ENCODE results near the gene PAQR9.

The PAQR9 gene

DNA sequence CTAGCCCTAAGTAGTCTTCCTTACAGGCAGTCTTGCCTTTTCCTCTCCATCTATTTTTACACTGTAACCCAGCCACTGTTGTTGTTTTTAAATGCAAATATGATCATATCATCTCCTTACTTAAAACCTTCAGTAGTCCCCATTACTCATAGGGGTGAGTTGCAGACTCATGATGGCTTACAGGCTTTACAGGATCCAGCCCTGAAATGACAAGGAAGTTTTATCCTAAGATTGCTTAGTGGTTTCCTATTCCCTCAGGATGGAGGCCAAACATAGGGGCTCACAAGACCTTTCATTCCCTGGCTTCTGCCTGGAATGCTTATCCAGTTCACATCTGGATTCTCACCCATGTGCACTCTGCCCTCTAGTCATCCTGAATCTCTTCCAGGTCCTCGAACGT is 46.9 kb downstream of the PAQR9 start:
- Mint-ChIP-seq H3K27me3 (peaks cover 15% of the 10 kb centered on the region), H3K9me3 (no peaks in the 10 kb centered on the region), H3K4me3 (no peak overlapping the region), H3K27ac (ENCODE audit: low read depth) (no peak overlapping the region), H3K4me1 (peaks cover 4% of the 10 kb centered on the region), H3K36me3 (ENCODE audit: insufficient read depth) (no peaks in the 10 kb centered on the region)
- DNase-seq (ENCODE audit: low spot score in 2 of 2), result no peak
- ATAC-seq (replicated peaks; ENCODE audit: extremely low read depth, poor library complexity, severe bottlenecking), result no peak

DNA sequence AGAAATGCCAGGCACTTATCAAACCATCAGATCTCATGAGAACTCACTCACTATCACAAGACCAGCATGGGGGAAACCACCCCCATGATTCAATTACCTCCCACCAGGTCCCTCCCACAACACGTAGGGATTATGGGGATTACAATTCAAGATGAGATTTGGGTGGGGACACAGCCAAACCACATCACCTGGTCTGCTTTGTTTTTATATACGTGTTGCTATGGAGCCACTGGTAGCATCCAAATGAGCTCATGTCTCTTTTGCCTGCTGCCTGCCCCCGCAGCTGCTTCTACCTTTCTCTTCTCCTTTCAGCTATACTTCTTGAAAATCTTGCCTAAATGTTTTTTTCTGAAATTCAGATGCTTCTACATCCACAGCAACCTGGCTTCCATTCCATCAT is 47.8 kb downstream of the PAQR9 start:
- ATAC-seq (replicated peaks; ENCODE audit: extremely low read depth, poor library complexity, severe bottlenecking), result no peak
- no peak overlapping the region for H3K4me3 Mint-ChIP-seq

DNA sequence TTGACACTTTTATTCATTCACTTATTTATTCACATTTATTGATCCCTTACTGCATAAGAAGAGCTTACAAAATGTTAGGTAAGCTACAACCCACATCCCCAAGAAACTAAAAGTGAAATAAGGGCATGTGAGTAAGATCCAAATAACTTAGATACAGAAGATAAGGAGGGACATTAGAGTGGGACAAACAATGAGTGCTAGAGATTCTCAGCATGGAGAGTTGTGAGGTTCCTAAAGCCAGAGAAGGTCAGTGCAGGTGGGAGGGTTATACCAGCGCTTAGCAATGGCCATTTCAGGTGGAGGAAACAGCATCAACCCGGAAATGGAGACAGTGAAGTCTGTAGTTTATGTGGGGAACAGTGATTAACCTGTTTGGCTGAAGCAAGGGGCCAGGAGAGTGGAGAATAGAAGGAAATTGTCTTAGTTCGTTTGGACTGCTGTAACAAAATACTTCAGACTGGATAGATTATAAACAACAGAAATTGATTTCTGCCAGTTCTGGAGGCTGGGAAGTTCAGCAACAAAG is 49.1 kb downstream of the PAQR9 start:
- Mint-ChIP-seq H3K4me3 (no peak overlapping the region), H3K36me3 (ENCODE audit: insufficient read depth) (no peaks in the 10 kb centered on the region), H3K4me1 (peaks cover 4% of the 10 kb centered on the region), H3K27ac (ENCODE audit: low read depth) (no peak overlapping the region), H3K9me3 (no peaks in the 10 kb centered on the region), H3K27me3 (peaks cover 34% of the 10 kb centered on the region)
- no peak for ATAC-seq (replicated peaks; ENCODE audit: extremely low read depth, poor library complexity, severe bottlenecking)
- no peak for DNase-seq (ENCODE audit: low spot score in 2 of 2)

More for the DNA sequence above, 47.8 kb downstream of the PAQR9 start:
- peaks cover 4% of the 10 kb centered on the region for H3K4me1 Mint-ChIP-seq
- no peaks in the 10 kb centered on the region for H3K36me3 Mint-ChIP-seq (ENCODE audit: insufficient read depth)
- DNase-seq (ENCODE audit: low spot score in 2 of 2), result no peak
- H3K9me3 Mint-ChIP-seq, result no peaks in the 10 kb centered on the region
- no peak overlapping the region for H3K27ac Mint-ChIP-seq (ENCODE audit: low read depth)
- H3K27me3 Mint-ChIP-seq, result peaks cover 21% of the 10 kb centered on the region

DNA sequence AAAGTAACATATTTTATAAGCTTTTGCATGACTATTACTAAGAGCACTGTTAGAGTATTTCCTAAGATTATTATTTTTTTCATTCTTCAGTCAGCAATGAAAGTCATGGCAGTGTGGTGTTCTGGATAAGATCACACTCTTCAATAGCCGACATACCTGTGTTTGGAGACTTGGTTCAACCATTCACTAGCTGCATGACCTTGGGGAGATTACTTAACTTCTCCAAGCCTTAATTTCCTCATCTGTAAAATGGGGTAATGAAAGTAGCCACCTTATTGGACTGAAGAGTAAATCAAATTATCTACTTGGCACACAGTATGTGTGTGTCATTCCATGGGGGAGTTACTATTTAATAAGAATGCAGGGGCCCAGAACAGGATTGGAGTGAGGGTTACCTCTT is 50.0 kb downstream of the PAQR9 start:
- no peaks in the 10 kb centered on the region for H3K9me3 Mint-ChIP-seq
- no peak overlapping the region for H3K27ac Mint-ChIP-seq (ENCODE audit: low read depth)
- H3K27me3 Mint-ChIP-seq, result peaks cover 43% of the 10 kb centered on the region
- ATAC-seq (replicated peaks; ENCODE audit: extremely low read depth, poor library complexity, severe bottlenecking), result no peak
- peaks cover 2% of the 10 kb centered on the region for H3K36me3 Mint-ChIP-seq (ENCODE audit: insufficient read depth)
- no peak for DNase-seq (ENCODE audit: low spot score in 2 of 2)
- peaks cover 4% of the 10 kb centered on the region for H3K4me1 Mint-ChIP-seq
- H3K4me3 Mint-ChIP-seq, result no peak overlapping the region

DNA sequence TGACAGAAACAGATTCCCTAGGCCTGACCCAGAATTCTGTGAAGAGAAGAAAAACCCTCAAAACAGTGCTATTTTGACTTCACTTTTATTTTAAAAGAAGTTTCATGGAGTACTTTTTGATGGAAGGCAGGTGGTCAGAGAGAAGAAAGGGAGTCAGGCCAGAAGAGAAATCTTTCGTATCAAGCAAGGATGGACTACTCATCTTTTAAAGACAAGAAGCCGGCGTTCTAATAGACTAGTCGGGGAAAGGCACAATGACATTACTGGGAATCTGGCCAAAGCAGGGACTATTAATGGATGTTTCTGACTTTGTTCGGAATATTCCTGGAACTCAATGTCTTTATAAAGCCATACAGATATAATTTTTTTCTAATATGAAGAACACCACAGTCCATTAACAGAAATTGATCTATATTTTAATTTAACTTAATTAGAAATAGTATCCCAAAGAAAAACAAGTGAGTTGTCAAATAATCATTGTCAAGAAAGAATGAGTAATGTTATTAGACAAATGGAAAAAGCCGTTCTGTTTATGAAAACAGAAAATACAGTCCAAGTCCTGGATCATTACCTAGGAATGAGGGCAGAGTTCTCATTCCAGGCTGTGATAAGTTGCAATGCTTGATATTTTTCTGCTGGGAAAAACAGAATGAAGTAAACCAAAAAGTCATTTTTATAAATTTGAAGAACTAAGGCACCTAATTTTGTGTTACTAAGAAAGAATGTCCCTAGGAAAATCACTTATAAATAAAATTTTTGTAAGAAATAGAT is 50.9 kb downstream of the PAQR9 start:
- Mint-ChIP-seq H3K4me1 (peaks cover 4% of the 10 kb centered on the region), H3K27ac (ENCODE audit: low read depth) (no peak overlapping the region), H3K36me3 (ENCODE audit: insufficient read depth) (peaks cover 2% of the 10 kb centered on the region), H3K9me3 (no peaks in the 10 kb centered on the region), H3K4me3 (no peak overlapping the region), H3K27me3 (peaks cover 51% of the 10 kb centered on the region)
- DNase-seq (ENCODE audit: low spot score in 2 of 2) (no peak), ATAC-seq (replicated peaks; ENCODE audit: extremely low read depth, poor library complexity, severe bottlenecking) (no peak)

Data from central memory CD8-positive, alpha-beta T cell (primary cell).